Stimulated activated naive CD4-positive, alpha-beta T cell (primary cell): Measurements from ENCODE around the gene ZSWIM2.
"Not testable (repeated sequence)": the region's sequence is repeated elsewhere in the genome, so short reads cannot be mapped to it uniquely, and the experiment has no call there.

Source experiments
- DNase-seq, 6 experiments: peaks; one replicate each; lab custom pipeline; 2025; lab: John Stamatoyannopoulos, UW

The ZSWIM2 gene

GRCh38 chr2:186848873-186849578, at the start of gene ZSWIM2:
ZSWIM2 (minus strand) TSS chr2:186849170; CDS start chr2:186849130, 40 bp downstream.
- no peak for DNase-seq

DNA sequence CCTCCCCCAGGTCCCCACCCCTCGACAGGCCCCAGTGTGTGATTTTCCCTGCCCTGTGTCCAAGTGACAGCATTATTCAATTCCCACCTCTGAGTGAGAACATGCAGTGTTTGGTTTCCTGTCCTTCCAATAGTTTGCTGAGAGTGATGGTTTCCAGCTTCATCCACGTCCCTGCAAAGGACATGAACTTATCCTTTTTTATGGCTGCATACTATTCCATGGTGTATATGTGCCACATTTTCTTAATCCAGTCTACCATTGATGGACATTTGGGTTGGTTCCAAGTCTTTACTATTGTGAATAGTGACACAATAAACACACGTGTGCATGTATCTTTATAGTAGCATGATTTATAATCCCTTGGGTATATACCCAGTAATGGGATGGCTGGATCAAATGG, 47.2 kb upstream of the ZSWIM2 start:
- DNase-seq = not testable (repeated sequence)

- no peak for DNase-seq
Observed at GRCh38 chr2:186895451-186895850, 46.5 kb upstream of the ZSWIM2 start.

- DNase-seq = no peak
Observed at GRCh38 chr2:186894478-186894877, 45.5 kb upstream of the ZSWIM2 start.

DNA sequence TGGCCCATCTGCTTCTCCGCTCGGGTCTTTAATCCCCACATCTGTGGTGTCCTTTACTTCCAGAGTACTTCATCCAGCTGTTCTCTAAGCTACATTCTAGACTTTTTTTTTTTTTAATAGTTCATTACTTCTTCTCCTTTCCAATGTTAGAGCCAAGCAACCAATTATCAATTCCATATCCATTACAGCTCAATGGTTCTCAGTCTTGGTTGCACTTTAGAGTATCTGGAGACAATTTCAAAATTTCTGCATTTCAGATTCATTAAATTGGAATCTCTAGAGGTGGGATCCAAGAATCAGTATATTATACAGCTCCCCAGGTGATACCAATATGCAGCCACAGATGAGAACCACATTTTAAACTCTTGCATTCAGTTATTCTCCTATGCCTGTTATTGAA, 43.9 kb upstream of the ZSWIM2 start:
- no peak for DNase-seq

DNA sequence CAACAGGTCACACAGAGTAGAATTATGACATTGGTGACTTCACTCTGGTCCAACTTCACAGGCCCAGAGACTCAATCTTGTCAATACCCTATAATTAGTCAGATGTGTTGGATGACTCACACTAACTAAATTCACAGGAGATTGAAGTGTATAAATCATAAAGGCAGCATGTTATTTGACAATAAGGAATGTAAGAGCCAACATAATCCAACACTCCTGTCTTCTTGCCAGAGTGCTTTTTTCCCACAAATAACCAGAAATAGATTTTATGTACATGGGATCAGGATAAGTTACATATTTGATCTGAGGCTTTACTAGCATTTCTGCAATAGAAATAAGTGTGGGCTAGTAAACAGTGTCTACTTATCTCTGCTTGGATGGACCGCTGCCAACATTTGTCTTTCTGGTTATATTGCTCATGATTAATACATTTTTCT, 42.2 kb upstream of the ZSWIM2 start:
- no peak for DNase-seq

- DNase-seq = no peak
Observed at GRCh38 chr2:186889101-186889879, 40.3 kb upstream of the ZSWIM2 start.

- DNase-seq = no peak
Observed at GRCh38 chr2:186887107-186888090, 38.4 kb upstream of the ZSWIM2 start.

DNA sequence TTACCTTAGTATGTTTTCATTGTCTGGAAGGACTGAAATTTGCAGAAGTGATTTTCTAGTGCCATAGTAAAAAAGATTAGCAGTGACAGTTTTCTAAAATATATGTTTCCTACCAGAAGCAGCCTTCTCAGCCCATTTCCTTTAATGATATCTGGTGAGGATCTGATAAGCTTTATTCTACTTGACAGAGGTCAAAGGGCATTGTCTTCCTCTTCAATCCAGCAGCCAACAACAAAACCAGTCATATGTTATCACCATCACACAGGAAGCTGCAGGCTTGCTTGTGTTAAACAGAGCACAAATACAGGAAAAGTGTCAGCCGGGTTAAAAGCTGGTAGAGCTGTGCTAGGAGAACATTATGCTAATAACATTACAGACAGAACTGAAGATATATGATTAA, 35.6 kb upstream of the ZSWIM2 start:
- DNase-seq = no peak

DNA sequence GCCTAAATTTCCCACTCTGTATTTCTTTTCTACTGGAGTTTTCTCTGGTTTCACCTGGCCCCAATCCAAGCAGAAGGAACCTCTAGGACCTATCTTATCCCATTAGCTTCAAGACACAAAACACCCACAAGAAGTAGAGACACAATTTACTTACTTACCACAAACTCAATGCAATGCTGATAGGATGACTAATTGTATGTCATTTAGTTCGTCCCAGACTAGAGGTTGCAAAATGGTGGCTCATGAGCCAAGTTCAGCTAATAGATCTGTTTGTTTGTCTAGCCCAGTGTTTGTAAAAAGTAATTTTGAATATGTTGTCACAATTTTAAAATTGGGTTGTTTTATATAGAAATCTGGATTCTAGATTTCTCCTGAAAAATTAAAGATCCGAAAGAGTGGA, 34.7 kb upstream of the ZSWIM2 start:
- no peak for DNase-seq

GRCh38 chr2:186882511-186883071, 33.6 kb upstream of the ZSWIM2 start:
- DNase-seq = no peak

GRCh38 chr2:186881660-186882059, 32.7 kb upstream of the ZSWIM2 start:
- DNase-seq = no peak

DNA sequence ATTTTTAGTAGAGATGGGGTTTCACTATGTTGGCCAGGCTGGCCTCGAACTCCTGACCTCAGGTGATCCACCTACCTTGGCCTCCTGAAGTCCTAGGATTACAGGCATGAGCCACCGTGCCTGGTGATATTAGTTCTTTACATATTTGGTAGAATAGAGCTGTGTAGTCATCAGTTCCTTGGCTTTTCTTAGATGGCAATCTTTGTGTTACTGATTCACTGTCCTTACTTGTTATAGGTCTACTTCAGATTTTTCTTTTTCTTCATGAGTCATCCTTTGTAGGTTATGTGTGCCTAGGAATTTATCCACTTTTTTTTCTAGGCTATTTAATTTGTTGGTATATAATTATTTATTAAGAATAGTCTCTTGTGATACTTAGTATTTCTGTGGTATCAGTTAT, 30.3 kb upstream of the ZSWIM2 start:
- DNase-seq = no peak

DNA sequence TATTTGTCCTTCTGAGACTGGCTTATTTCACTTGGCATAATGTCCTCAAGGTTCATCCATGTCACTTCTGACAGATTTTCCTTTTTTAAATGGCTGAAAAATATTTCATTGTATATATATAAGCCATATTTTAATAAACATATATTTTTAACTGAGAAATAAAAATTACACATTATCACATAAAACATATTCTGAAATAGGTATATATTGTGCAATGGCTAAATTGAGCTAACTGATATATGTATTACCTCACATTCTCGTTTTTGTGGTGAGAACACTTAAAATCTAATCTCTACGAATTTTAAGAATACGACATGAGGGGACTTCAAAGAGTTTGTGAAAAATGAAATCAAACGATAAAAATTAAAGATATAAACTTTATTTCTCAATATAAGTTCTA, 25.7 kb upstream of the ZSWIM2 start:
- DNase-seq = no peak

- no peak for DNase-seq
Observed at GRCh38 chr2:186871881-186872280, 22.9 kb upstream of the ZSWIM2 start.

GRCh38 chr2:186868344-186868743, 19.4 kb upstream of the ZSWIM2 start:
- no peak for DNase-seq

DNA sequence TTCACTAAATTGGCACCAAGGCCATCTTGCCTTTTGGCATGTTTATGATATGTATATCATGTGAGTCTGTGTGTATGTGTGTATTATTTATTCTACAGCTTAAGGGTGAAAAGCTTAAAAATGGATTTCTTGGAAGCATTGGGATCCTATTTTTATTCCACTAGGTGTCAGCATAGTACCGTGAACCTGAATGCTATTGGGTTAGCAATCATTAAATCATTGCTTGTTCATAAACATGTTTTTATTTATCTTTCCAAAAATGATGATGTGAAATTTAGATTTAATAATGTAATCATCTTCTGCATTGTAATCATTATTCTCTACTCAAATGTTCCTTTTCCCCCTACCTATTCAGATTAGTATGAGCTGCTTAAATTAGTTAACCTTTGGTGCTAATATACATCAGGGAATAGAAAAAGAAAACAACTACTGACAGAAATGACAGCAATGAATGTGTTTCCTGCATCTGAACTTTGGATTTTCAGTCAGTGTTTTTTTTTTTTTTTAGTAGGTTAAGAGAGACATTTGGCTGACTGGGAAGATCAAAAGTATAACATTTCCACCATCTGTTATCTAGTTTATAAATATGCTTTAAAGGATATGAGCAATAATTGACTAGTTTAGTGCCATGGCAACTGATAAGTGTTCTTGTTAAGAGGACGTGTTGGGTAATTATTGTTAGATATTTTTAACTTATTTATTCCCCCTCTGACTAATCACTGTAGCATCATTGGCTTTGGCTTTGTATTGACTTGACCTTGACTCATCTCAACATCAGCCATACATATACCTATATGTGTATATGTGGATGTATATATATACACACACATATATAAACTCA, 14.1 kb upstream of the ZSWIM2 start:
- DNase-seq = no peak

GRCh38 chr2:186855216-186855615, 6.2 kb upstream of the ZSWIM2 start:
- no peak for DNase-seq

DNA sequence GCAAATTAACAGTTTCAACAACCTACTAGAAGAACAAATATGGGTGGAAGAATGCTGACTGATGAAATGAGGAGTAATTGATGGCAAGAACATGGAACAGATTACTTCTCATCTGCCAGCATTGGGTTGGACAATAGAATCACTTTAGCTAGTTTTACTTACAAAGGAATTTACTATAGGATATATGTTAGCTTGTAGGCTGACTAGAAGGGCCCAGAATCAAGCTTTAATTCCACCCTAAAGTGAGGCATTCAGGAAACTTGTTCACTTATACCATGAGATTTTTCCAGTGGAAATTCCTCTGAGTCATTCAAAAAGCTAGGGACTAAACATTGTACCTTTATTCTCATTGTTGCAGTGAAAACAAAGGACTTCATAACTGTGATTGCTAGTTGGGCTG, 5.0 kb upstream of the ZSWIM2 start:
- DNase-seq = no peak

GRCh38 chr2:186852508-186852907, 3.5 kb upstream of the ZSWIM2 start:
- no peak for DNase-seq

- no peak for DNase-seq
Observed at GRCh38 chr2:186842373-186842772, 6.6 kb downstream of the ZSWIM2 start.
